Osteoblast (primary cell): ENCODE data around the gene MUC3A. TPM values are rescaled to one million over a fixed set of nuclear protein-coding genes. Genes with fewer than 3 reads are reported as not detected.

Experiments used
- DNase-seq: peaks from one replicate; pipeline ENCODE4 v3.0.0; 2011; ENCODE audit warnings: low spot score, mixed read lengths; ENCODE audit not compliant: insufficient read length; ENCODE audit errors: missing footprints
- H2AFZ ChIP-seq: 2 replicates; pipeline ENCODE4 v1.6.0; 2011; ENCODE audit warnings: mild to moderate bottlenecking, low read length
- H3K27ac ChIP-seq: 2 replicates; pipeline ENCODE4 v1.5.1; 2011; ENCODE audit warnings: mild to moderate bottlenecking, low read depth, low read length, moderate library complexity
- H3K27me3 ChIP-seq: 2 replicates; pipeline ENCODE4 v1.6.0; 2012; ENCODE audit warnings: mild to moderate bottlenecking, control low read depth, inconsistent platforms, low read length, moderate library complexity; ENCODE audit not compliant: insufficient read depth
- H3K36me3 ChIP-seq: 2 replicates; pipeline ENCODE4 v1.5.1; 2011; ENCODE audit warnings: mild to moderate bottlenecking, low read length, control low read depth, moderate library complexity; ENCODE audit not compliant: insufficient read depth
- H3K4me1 ChIP-seq: 2 replicates; pipeline ENCODE4 v1.5.1; 2011; ENCODE audit warnings: mild to moderate bottlenecking, low read length, control low read depth, moderate library complexity; ENCODE audit not compliant: insufficient read depth
- H3K4me2 ChIP-seq: 2 replicates; pipeline ENCODE4 v1.6.0; 2011; ENCODE audit warnings: mild to moderate bottlenecking, low read length; ENCODE audit not compliant: insufficient read depth
- H3K4me3 ChIP-seq: fragments of 200-600 bp; sonication (generic); 3 replicates; pipeline ENCODE4 v1.5.1; 2012; ENCODE audit warnings: mild to moderate bottlenecking, low read length, inconsistent platforms; ENCODE audit not compliant: insufficient read depth
- H3K79me2 ChIP-seq: 2 replicates; pipeline ENCODE4 v1.6.0; 2012; ENCODE audit warnings: mild to moderate bottlenecking, low read length, control low read depth, inconsistent platforms; ENCODE audit not compliant: insufficient read depth
- H3K9me3 ChIP-seq: 2 replicates; pipeline ENCODE4 v1.5.1; 2011; ENCODE audit warnings: low read depth, low read length, control low read depth
- H4K20me1 ChIP-seq: 2 replicates; pipeline ENCODE4 v1.6.0; 2012; ENCODE audit warnings: mild to moderate bottlenecking, low read length, control low read depth; ENCODE audit not compliant: insufficient read depth
- CTCF ChIP-seq: IDR thresholded peaks from 2 replicates; pipeline ENCODE4 v1.5.1; 2011; ENCODE audit warnings: mild to moderate bottlenecking, low read depth, low read length, moderate library complexity; ENCODE audit errors: extremely low read depth
- total RNA-seq: library from RNA; depleted of rRNA; stranded (reverse); fragments of >200 nt; gene quantifications from 2 replicates; pipeline ENCODE4 v1.2.3, GENCODE V29; 2012

MUC3A gene
- total RNA-seq, 1 donor = not detected

- no peak for TF ChIP-seq CTCF
- H3K36me3 ChIP-seq = no peaks in the 10 kb centered on the region
- no peaks in the 10 kb centered on the region for H4K20me1 ChIP-seq
- H3K4me1 ChIP-seq = no peaks in the 10 kb centered on the region
- no peak overlapping the region for H3K4me3 ChIP-seq
- no peak overlapping the region for H3K4me2 ChIP-seq
- no peak overlapping the region for H2AFZ ChIP-seq
- H3K9me3 ChIP-seq = no peaks in the 10 kb centered on the region
- H3K27me3 ChIP-seq = peaks cover 32% of the 10 kb centered on the region
- no peaks in the 10 kb centered on the region for H3K79me2 ChIP-seq
- no peak for DNase-seq
- H3K27ac ChIP-seq = no peak overlapping the region
Measured at GRCh38 chr7:100952641-100953040, 3.3 kb downstream of the MUC3A start.

GRCh38 chr7:100957832-100958421, 8.6 kb downstream of the MUC3A start:
- no peak overlapping the region for H3K27ac ChIP-seq
- H3K4me3 ChIP-seq = no peak overlapping the region
- peaks cover 27% of the 10 kb centered on the region for H3K27me3 ChIP-seq
- H3K36me3 ChIP-seq = no peaks in the 10 kb centered on the region
- H3K9me3 ChIP-seq = no peaks in the 10 kb centered on the region
- peak; percentile 59 for DNase-seq
- H3K4me2 ChIP-seq = no peak overlapping the region
- no peak for TF ChIP-seq CTCF
- no peaks in the 10 kb centered on the region for H3K4me1 ChIP-seq
- no peaks in the 10 kb centered on the region for H4K20me1 ChIP-seq
- no peak overlapping the region for H2AFZ ChIP-seq
- H3K79me2 ChIP-seq = no peaks in the 10 kb centered on the region

- Histone ChIP-seq H3K4me2 (no peak overlapping the region), H3K36me3 (no peaks in the 10 kb centered on the region), H3K4me1 (no peaks in the 10 kb centered on the region), H3K27me3 (peaks cover 40% of the 10 kb centered on the region), H3K4me3 (no peak overlapping the region), H2AFZ (no peak overlapping the region), H4K20me1 (peaks cover 3% of the 10 kb centered on the region), H3K79me2 (no peaks in the 10 kb centered on the region), H3K9me3 (no peaks in the 10 kb centered on the region), H3K27ac (no peak overlapping the region)
- no peak for TF ChIP-seq CTCF
- DNase-seq = no peak
Measured at GRCh38 chr7:100959894-100960293, 10.6 kb downstream of the MUC3A start.

GRCh38 chr7:100962537-100962936, 13.2 kb downstream of the MUC3A start:
- no peaks in the 10 kb centered on the region for H3K79me2 ChIP-seq
- no peaks in the 10 kb centered on the region for H3K9me3 ChIP-seq
- no peaks in the 10 kb centered on the region for H3K36me3 ChIP-seq
- no peaks in the 10 kb centered on the region for H3K4me1 ChIP-seq
- peaks cover 11% of the 10 kb centered on the region for H4K20me1 ChIP-seq
- H2AFZ ChIP-seq = no peak overlapping the region
- no peak overlapping the region for H3K27ac ChIP-seq
- DNase-seq = no peak
- TF ChIP-seq CTCF = no peak
- H3K4me3 ChIP-seq = no peak overlapping the region
- H3K27me3 ChIP-seq = peaks cover 64% of the 10 kb centered on the region
- H3K4me2 ChIP-seq = no peak overlapping the region
